DMS153 treated with DMSO at 0.1 percent for 48 hours (cell line): Measurements from ENCODE around the gene GIMD1.

ENCODE experiments used
- DNase-seq: peaks from one replicate; lab custom pipeline; 2025; ENCODE audit not compliant: unreplicated experiment; lab: John Stamatoyannopoulos, UW

Gene GIMD1

GRCh38 chr4:106315476-106315967, 53.1 kb downstream of the GIMD1 start:
- no peak for DNase-seq

- DNase-seq, result no peak
Measured at GRCh38 chr4:106314960-106315359, 53.6 kb downstream of the GIMD1 start.

GRCh38 chr4:106312997-106313522, 55.5 kb downstream of the GIMD1 start:
- no peak for DNase-seq

GRCh38 chr4:106312377-106312776, 56.2 kb downstream of the GIMD1 start:
- no peak for DNase-seq
